Cerebellar nuclear complex (tissue), 1 donor: ENCODE data around the gene HK3.

Experiments
- DNase-seq, 2 experiments: peaks; one replicate each; lab custom pipeline; 2025; lab: John Stamatoyannopoulos, UW

The HK3 gene

DNA sequence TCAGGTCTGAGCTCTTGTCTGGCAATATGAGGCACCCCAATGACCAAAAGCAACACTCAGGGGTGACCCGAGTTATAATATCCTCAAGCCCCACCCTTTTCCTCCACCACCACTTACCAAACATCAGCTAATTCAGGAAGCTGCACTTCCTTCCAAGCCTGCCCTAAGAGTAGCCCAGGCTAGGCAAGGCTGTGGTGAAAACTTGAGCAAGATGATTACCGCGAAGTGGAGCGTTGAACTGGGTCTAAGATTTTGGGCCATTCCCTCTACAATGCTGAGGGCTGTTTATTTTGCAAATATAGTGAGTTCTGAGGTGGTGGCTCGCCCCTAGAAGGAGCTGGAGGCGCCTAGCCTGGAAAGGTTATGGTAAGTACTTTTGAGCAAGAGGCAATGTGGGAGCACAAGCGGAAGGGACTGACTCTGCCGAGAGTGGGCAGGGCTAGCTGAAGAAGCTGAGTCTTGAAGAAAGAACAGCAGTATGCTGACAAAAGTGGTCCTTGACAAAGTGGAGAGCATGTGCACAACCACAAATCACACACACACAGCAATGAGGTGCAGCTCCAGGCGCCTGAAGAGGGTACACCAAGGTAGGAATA, at the start of gene HK3:
Gene HK3, minus strand, starts transcription at position 51 of the 596 bp plus-strand sequence. CDS start 3,187 bp downstream, outside the sequence.
- no peak for DNase-seq

DNA sequence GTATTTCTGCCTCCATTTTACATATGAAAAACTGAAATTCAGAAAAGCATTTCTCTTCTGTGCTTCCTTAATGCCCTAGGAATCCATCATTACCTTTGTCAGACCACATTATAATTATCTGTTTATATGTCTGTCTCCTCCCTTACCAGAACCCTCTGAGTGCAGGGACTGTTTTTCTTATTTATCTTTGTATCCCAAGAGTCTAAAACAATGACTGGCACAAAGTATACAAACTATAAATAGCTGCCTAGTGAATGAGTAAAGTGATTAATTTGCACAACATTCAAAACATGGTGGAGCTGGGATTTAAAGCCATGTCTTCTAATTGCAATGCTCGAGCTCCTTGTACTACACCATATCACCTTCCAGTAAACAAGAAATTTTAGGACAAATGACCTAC, 49.3 kb upstream of the HK3 start:
- DNase-seq = no peak

DNA sequence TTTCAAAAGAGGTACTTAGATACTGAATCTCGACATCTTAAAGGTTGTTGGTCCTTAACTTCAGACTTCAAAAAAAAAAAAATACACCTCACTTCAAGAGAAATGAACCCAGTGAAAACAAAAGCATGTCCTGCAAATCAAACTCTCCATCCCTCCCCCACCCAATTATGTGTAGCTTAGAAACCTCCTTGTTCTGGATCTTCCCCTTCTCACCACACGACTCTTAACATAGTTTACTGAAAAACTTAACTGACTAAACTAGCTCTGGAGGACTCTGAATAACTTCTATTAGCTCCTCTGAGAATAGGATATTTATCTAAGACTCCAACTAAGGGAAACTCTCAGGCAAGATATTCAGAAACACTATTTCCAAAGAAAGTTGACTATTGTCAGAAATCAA, 48.7 kb upstream of the HK3 start:
- no peak for DNase-seq

DNA sequence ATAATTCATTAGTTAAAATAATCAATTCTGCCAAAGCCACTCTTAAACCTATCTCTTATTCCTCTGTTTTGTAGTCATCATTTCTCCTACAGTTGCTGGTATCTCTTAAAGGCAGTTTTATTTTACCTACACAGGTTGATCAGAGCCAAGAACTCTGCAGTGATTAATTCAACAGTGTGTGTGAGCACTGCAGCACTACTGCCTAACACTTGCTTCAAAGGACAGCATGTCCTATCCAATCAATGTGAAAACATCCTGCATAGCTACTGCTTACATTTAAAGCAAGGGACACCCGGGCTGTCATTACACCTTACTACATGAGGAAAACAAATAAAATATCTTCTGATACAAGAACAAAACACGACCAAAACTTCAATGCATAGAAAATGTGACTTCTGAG, 45.1 kb upstream of the HK3 start:
- DNase-seq = no peak

GRCh38 chr5:176943816-176944215, 44.7 kb upstream of the HK3 start:
- no peak for DNase-seq

- no peak for DNase-seq
Measured at GRCh38 chr5:176941951-176942350, 42.8 kb upstream of the HK3 start.

- DNase-seq = no peak
Measured at GRCh38 chr5:176938472-176938871, 39.3 kb upstream of the HK3 start.

DNA sequence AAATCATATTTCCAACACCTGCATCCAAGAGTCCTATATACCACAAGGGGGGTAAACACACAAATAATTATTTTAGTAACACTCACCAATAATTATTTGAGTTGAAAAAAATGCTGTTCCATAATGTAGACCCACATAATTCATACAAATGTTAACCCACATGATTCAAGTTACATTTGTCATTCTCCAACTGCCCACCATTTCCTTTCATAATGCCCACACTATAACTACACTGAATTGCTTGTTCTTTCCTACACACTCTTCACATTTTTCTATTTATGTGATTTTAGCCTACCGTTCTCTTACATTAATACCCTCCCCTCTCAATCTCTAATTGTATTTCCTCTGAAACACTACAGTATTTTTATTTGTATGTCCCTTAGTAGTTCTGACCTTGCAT, 35.9 kb upstream of the HK3 start:
- DNase-seq = no peak

- DNase-seq = no peak
Measured at GRCh38 chr5:176934309-176934930, 35.3 kb upstream of the HK3 start.

DNA sequence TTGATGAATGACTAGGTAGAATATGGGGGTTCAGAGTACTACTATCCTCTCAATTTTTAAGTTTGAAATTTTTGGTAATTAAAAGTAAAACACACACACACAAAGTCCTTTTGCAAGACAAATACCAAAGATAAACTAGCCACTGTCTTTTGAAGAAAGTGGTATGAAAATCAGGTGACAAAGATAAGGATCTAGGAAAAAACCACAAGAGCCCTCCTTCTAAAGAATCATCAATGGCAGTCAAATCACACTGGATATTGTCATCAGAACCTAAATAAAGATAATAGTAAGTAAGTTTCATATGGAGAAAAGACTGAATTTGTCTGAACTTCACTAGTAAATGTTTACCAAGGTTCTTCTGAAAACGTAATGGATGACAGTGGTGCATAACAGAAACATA, 30.5 kb upstream of the HK3 start:
- no peak for DNase-seq

- DNase-seq = no peak
Measured at GRCh38 chr5:176927562-176927961, 28.4 kb upstream of the HK3 start.

DNA sequence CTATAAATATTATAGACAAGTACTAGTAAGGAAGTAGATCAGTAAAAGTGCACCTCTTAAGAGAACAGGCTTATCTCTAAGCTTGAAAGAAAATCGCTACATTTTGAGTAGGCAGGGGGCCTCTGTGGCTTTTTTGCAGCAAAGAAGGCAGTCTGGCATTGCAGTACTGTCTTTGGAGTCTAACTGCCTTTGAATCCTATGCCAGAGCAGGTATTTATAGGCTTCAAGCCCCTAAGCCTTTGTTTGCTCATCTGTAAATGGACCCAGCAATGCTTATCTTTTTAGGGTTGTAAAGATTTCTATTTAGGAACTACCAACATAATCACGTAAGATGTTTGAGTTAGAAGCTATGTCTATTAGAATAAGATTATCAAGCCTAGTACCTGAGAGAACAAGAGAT, 23.7 kb upstream of the HK3 start:
- DNase-seq = no peak

GRCh38 chr5:176921714-176922113, 22.6 kb upstream of the HK3 start:
- DNase-seq = no peak

DNA sequence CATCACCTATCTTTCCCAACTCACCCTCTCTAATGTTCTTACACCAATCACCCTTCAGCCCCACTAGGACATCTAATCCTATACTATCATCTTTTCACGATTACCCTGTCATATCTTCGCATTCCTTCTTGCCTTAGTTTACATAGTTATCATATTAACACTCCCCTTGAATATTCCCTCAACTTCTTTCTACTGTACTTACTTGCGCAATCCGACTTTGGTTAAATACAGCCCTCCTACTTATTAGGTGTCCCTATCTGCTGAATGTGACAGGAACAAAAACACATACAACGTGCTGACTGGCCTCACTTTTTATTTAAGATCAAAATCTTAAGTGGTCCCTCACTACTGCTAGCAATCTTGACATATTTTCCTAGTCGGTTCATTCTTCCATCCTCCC, 19.5 kb upstream of the HK3 start:
- DNase-seq = no peak

DNA sequence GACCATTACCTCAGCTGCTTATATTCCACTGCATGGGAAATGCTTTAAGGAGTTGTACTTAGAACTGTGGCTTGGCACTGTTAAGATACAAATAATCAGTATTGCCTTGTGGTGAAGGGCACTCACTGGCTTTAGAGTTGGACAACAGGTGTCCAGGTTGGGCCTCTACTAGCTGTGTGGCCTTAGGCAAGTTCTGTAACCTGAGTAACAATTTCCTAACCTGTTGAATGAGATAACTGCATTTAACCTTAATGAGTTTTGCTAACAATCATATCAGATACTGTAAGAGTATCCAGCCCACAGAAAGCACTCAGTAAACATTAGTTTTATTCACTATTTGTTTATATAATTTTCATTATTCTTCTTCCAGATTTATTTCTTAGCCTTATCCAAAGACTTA, 17.2 kb upstream of the HK3 start:
- no peak for DNase-seq

DNA sequence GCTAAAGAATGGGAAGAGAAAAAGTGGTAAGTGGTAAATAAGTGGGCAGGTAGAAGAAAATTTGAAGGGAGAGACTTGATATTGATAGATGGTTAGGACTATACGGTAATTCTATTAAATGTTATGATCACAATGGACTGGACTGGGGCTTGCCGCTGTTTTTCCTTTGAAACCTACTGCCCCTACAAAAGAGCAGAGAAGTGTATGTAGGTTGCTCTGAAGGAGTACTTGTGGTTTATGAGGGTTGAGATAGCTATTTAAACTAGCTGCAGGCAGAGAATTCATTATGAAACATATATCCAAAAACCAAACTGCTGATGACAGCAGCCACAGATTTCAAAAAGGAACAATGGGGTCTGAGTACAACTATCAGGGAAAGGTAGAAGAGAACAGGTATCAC, 16.8 kb upstream of the HK3 start:
- DNase-seq = no peak

- no peak for DNase-seq
Measured at GRCh38 chr5:176912115-176912514, 13.0 kb upstream of the HK3 start.

DNA sequence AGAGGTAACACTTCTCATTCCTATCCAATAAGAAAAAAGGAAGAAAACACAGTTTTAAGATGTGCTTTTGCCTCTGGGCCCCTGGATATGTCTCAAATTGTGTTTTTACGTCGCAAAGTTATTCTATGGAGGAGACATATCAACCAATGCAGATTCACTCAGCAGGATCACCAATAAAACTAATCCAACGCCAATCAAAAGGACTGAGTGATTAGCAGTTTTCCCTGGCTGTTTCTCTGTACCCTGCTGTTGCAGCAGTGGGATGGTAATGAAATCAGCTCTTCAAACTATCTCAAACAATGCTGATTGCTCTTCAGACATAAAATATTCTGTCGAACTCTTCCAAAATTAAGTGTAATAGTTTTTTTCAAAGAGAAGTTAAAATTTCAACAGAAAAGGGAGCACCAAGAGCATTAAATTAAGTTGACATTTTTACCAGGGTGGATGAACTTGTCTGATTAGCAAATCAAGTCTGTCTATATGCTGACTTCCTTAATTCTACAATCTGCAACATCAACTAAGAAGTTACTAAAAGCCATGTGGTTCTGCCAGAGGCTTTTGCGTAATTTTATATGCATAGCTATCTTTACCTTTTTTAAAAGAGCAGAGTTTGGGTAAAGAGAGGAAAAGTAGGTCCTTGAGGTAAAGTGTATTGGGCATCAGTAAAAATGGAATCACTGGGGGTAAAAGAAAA, 9.7 kb upstream of the HK3 start:
- no peak for DNase-seq

- DNase-seq = peak in 1 of 2 experiments; percentile 7
Measured at GRCh38 chr5:176906796-176907195, 7.7 kb upstream of the HK3 start.

- DNase-seq = peak; percentile 14 to 56
Measured at GRCh38 chr5:176906126-176906525, 7.0 kb upstream of the HK3 start.

DNA sequence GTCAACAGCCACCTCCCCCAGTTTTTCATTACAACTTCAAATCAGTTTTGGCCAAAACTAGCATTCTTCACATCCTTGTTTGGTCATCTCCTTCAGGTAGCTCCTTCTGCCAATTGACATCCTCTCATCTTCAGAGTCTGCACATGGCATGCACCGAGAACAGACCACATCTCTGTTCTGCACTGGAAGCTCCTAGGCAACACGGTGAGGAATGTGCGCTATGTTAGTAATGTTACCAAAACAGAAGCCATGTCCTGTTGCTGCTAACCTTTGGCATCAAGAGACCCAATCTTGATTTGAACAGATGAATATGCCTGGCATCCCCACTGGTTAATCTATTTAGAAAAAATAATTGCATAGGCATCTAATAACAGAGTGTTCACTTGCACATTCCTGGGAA, 5.1 kb upstream of the HK3 start:
- DNase-seq = no peak

- DNase-seq = no peak
Measured at GRCh38 chr5:176902911-176903664, 3.9 kb upstream of the HK3 start.
